Measurements from ENCODE around the gene EFL1.
"Not testable (repeated sequence)": the region's sequence is repeated elsewhere in the genome, so short reads cannot be mapped to it uniquely, and the experiment has no call there.

EFL1 gene

GRCh38 chr15:82195818-82196217, 66.7 kb downstream of the EFL1 start:
- not testable (repeated sequence) for DNase-seq

GRCh38 chr15:82194488-82194887, 68.0 kb downstream of the EFL1 start:
- not testable (repeated sequence) for DNase-seq

- DNase-seq: not testable (repeated sequence)
Measured at GRCh38 chr15:82193435-82193834, 69.1 kb downstream of the EFL1 start.

DNA sequence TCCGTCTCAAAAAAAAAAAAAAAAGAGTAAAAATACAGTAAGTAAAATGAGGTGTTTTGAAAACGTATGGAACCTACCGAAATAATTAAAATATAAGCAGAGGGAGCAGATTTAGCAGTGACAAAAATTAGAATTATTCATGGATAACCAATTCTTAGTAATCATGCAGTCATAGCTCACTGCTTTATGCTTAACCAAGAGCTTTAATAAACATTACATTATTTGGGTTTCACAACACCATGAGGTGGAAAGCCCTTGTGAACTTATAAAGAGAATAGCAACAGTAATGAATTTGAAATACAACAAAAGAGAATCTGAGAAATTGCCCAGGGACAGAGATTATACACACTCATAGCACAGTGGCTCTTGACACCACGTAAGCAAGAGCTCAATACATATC, 70.1 kb downstream of the EFL1 start:
- not testable (repeated sequence) for DNase-seq

GRCh38 chr15:82186719-82187406, 75.7 kb downstream of the EFL1 start:
- no peak for DNase-seq

- no peak for DNase-seq
Measured at GRCh38 chr15:82186161-82186560, 76.4 kb downstream of the EFL1 start.

- DNase-seq: no peak
Measured at GRCh38 chr15:82184776-82185175, 77.8 kb downstream of the EFL1 start.

GRCh38 chr15:82184355-82184754, 78.2 kb downstream of the EFL1 start:
- DNase-seq: no peak

DNA sequence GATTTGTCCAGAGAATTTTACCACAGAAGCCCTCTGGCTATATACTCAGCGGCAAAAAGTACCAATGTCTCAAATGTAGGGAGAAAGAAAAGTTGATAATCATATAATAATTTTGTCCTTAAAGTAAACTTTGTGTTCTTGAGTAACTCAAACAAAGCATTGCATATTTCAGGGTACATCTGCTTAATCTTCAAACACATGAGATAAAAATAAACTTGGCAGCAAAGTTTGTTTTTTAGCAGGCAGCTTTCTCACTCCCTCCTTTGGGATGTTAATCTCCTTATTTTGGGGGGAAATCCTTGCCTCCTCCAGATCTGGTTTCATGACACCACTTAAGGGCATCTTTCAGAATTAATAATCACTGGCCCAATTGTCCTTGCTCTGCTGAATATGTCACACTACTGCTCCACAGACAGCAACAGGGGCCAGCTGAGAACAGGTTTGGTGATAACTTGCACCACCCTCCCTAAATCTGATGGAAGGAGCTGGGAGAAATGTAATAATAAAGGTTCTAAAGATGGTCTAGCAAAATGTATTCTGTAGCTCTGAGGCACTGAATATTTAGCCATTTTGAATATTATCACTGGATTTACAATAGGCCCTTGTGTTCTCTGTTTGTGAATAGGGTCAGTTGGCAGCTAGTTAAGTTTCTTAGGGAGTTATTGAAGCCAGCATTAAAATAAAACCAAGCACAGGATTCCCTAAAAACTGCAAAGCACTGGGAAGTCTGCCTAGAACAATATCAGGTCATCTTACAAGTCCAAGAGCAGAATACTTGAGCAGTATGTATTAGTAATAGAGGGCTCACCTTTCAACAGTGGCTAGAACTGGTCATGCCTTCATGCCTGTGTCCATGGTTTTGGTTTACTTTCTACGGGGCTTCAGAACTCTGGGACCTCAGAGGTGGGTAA, 79.2 kb downstream of the EFL1 start:
- no peak for DNase-seq

GRCh38 chr15:82181371-82181770, 81.2 kb downstream of the EFL1 start:
- no peak for DNase-seq

DNA sequence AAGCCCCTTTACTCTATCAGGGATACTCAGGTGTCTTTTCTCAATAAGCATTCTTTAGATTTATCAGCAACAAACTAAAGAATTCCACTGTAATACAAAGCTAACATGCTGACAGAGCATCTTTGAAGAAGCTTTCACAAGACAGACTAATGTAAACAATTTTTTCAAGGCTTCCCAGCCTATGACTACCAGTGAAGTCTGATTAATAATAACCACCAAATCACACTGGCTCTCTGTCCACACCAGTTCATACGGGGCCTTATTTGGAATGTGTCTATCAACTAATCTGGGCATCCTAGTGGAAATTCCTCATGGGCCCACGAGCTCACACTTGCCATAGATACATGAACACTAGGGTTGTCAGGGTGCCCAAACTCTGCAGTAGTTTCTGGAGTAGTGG, 84.5 kb downstream of the EFL1 start:
- DNase-seq: no peak

GRCh38 chr15:82177291-82178010, 85.1 kb downstream of the EFL1 start:
- no peak for DNase-seq

DNA sequence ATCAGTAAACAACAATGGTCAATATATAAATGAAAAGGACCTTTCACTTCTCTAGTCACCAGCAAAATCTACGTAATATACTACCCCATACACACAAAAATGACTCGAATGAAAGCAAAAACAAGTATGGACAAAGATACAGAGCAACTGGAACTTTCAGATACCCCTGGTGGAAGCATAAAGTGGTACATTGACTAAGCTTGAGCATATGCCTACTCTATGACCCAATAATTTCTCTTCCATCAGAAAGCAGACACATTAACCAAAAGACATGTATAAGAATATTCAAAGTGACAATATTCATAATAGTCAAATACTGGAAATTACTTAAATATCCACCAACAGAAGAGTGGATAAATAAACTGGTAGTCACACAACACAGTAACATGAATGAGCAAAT, 86.0 kb downstream of the EFL1 start:
- no peak for DNase-seq

- DNase-seq: no peak
Measured at GRCh38 chr15:82174471-82175235, 87.9 kb downstream of the EFL1 start.

DNA sequence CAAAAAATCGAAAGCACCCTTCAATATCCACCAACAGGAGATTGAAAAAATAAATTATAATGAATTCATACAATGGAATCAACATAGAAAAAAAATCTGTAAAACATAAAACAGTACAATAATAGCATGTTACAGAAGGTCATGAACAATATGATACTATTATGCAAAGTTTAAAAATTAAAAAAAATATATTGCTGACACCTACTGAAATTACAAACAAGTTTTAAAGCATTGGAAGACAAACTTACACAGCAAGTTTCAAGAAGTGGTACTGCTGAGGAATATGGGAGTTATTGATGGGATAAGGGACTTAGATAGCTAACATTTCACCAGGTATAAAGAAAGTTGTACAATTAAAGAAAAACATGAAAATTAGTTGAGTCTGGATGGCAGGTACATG, 89.4 kb downstream of the EFL1 start:
- DNase-seq: no peak

- DNase-seq: no peak
Measured at GRCh38 chr15:82172506-82172905, 90.0 kb downstream of the EFL1 start.

- no peak for DNase-seq
Measured at GRCh38 chr15:82168757-82169156, 93.8 kb downstream of the EFL1 start.

GRCh38 chr15:82168296-82168695, 94.2 kb downstream of the EFL1 start:
- DNase-seq: no peak

DNA sequence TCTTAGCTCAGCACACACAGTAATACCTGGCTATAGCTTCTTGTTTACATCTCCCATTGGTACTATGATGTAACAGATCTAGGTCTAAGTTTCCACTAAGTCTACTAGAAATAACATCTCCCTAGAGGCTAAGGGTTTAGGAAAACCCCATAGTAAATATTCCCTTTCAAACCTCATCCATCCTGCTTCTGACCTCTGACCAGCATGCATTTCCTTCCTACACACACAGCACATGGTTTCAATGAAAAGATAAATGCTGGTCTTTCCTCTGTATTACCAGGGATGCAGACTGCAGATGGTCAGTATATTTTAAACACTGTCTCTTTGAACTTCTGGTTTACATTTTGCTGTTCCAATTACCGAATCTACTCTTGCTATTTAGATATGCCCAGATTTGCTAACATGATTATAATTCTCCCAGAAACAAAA, 96.6 kb downstream of the EFL1 start:
- no peak for DNase-seq

DNA sequence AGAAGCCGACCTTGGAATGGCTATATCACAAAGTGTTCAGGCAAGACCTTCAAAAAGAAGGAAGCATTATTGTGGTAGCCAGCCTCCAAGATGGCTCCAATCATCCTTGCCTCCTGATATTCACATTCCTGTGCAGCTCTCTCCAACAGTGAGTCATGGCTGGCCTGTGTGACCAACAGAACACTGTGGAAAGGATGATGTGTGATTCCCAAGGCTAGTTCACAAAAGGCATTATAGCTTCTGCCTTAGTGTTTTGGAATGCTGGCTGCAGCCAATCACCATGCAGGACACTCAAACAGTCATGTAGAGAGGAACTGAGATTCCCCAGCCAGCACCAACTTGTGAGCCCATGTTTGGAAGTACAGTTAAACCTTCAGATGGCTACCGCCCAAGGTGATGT, 102.6 kb downstream of the EFL1 start:
- no peak for DNase-seq

GRCh38 chr15:82158811-82159210, 103.7 kb downstream of the EFL1 start:
- DNase-seq: no peak

GRCh38 chr15:82150645-82151044, 111.9 kb downstream of the EFL1 start:
- DNase-seq: no peak

DNA sequence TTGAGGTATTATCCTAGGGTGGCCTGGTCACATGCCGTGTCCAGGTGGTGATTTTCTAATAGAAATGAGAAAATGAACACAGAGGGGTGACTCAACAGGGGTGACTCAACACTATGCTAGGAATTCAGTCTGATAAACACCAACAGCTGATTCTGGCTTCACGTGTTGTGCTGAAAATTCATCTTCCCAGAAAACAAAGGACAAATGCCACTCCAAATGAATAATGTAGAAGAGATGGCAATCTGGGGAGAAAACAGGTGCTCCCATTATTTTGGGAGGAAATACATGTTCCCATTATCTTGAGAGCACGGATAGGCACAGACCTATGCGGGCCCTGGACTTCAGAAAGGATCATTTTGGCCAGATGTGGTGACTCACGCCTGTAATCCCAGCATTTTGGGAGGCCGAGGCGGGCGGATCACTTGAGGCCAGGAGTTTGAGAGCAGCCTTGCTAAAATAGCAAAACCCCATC, 115.5 kb downstream of the EFL1 start:
- DNase-seq: no peak

Measured in NCI-H1694 (cell line).